ENCODE data around the gene POU4F3. TPM values are rescaled to one million over a fixed set of nuclear protein-coding genes. Genes with fewer than 3 reads are reported as not detected.

POU4F3 gene
- total RNA-seq, 4 donors from 2014 or later, result not detected

DNA sequence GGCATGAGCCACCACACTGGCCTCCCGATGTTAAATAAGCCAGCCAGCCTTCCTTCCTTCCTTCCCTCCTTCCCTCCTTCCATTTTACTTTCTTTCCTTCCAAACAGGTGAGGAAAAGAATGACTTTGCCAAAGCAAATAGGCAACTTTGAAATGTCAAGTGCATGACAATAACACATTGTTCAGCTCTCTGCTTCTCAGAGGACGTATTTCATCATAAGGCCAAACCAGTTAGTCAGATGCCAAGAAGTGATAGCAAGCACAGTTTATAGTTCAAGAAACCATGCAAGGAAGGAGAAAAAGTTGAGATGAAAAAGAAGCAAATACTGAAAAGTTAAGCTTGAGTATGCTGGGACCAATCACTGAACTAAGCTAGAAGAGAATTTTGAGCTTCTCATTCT is 29.5 kb downstream of the POU4F3 start:
- TF ChIP-seq, protein P1, sequence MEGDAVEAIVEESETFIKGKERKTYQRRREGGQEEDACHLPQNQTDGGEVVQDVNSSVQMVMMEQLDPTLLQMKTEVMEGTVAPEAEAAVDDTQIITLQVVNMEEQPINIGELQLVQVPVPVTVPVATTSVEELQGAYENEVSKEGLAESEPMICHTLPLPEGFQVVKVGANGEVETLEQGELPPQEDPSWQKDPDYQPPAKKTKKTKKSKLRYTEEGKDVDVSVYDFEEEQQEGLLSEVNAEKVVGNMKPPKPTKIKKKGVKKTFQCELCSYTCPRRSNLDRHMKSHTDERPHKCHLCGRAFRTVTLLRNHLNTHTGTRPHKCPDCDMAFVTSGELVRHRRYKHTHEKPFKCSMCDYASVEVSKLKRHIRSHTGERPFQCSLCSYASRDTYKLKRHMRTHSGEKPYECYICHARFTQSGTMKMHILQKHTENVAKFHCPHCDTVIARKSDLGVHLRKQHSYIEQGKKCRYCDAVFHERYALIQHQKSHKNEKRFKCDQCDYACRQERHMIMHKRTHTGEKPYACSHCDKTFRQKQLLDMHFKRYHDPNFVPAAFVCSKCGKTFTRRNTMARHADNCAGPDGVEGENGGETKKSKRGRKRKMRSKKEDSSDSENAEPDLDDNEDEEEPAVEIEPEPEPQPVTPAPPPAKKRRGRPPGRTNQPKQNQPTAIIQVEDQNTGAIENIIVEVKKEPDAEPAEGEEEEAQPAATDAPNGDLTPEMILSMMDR (IDR thresholded peaks at IDR 0.05), result no peak
- TF ChIP-seq POLR2A (IDR thresholded peaks at IDR 0.05), result no peak
- H3K27me3 ChIP-seq, result peaks cover 0 to 22% (median 0%) of the 10 kb centered on the region in 4 donors
- H3K27ac ChIP-seq, result no peak overlapping the region
- H3K9me3 ChIP-seq, result no peaks in the 10 kb centered on the region
- no peaks in the 10 kb centered on the region for H3K36me3 ChIP-seq
- no peak overlapping the region for H3K4me3 ChIP-seq
- WGBS, 2 donors, result 50 to 52% methylated on average over 2 of the region's 2 CpGs
- DNase-seq, result no peak
- H3K4me1 ChIP-seq, result no peaks in the 10 kb centered on the region
- intact Hi-C loops (cut with DNase I), result no loop called here

DNA sequence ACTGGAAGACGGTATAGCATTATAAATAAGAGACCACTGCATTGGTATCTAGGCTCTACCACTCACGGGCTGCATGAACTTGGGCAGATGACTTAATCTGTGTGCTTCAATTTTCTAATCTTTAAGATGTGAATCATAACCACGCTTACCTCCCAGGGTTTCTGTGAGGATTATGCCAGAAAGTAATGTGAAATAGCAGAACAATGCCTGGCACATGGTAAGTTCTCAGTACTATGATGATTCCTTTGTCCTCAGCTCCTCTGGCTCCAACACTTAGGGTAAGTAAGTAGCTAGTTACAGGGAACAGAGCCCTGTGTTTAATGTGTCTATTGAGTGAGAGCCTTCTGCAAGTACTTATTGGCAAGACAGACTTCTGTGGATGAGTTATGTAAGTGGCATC is 31.1 kb downstream of the POU4F3 start:
- no peaks in the 10 kb centered on the region for H3K36me3 ChIP-seq
- WGBS, 2 donors, result 74 to 86% methylated on average over 3 of the region's 3 CpGs
- H3K4me3 ChIP-seq, result no peak overlapping the region
- no peak for DNase-seq
- intact Hi-C loops (cut with DNase I), result no loop called here
- no peak overlapping the region for H3K27ac ChIP-seq
- TF ChIP-seq, protein P1 (IDR thresholded peaks at IDR 0.05), result no peak
- TF ChIP-seq POLR2A (IDR thresholded peaks at IDR 0.05), result no peak
- no peaks in the 10 kb centered on the region for H3K9me3 ChIP-seq
- H3K27me3 ChIP-seq, result peaks cover 0 to 22% (median 0%) of the 10 kb centered on the region in 4 donors
- H3K4me1 ChIP-seq, result no peaks in the 10 kb centered on the region

DNA sequence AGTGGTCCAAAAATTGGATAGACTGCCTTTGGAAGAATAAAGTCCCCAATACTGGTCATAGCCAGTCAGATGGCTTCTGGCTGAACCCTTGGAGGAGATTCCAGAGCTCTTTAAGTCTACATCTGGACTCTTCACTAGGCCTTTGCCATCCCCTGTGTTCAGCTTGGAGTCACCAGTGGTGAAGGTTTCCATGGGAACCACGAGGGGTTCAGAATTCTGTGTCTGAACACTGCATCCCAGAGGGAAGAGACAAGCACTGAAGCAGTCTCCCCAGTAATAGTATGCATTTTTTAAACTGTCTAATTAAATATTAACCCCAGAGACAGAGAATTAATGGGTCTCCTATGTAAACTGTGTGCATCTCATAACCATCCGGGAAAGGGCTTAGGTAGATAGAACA is 38.2 kb downstream of the POU4F3 start:
- no peak overlapping the region for H3K4me3 ChIP-seq
- H3K27me3 ChIP-seq, result peaks cover 0 to 33% (median 0%) of the 10 kb centered on the region in 4 donors
- TF ChIP-seq, protein P1 (IDR thresholded peaks at IDR 0.05), result no peak
- no peak for TF ChIP-seq POLR2A (IDR thresholded peaks at IDR 0.05)
- no peaks in the 10 kb centered on the region for H3K4me1 ChIP-seq
- 50 to 60% methylated on average over 2 of the region's 2 CpGs for WGBS, 2 donors
- intact Hi-C loops (cut with DNase I), result no loop called here
- no peaks in the 10 kb centered on the region for H3K36me3 ChIP-seq
- no peak overlapping the region for H3K27ac ChIP-seq
- no peak for DNase-seq
- H3K9me3 ChIP-seq, result no peaks in the 10 kb centered on the region

DNA sequence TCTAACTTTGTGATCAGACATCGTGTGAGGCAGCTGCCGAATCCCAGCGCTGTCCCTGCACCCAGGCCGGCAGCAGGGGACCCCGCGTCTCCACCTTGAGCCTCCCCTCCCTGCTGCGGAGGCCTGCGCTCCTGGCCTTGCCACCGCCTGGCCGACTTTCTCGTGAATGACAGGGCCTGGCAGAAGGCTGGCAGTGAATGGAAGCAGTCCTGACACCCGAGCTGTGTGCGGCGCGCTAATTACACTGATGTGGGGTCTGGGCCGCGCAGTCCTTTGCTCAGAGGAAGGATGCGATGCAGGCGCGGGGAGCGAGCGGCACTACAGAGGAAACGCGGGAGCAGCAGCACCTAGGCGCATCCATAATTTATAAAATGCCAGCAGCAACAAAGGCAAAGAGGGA is 40.3 kb downstream of the POU4F3 start:
- Histone ChIP-seq H3K4me3 (no peak overlapping the region), H3K27me3 (peaks cover 0 to 33% (median 0%) of the 10 kb centered on the region in 4 donors), H3K9me3 (no peaks in the 10 kb centered on the region), H3K27ac (no peak overlapping the region), H3K36me3 (no peaks in the 10 kb centered on the region), H3K4me1 (no peaks in the 10 kb centered on the region)
- no peak for DNase-seq
- no peak for TF ChIP-seq POLR2A (IDR thresholded peaks at IDR 0.05)
- TF ChIP-seq, protein P1 (IDR thresholded peaks at IDR 0.05), result no peak
- 29 to 62% methylated on average over 6 of the region's 25 CpGs for WGBS, 2 donors
- intact Hi-C loops (cut with DNase I), result no loop called here

DNA sequence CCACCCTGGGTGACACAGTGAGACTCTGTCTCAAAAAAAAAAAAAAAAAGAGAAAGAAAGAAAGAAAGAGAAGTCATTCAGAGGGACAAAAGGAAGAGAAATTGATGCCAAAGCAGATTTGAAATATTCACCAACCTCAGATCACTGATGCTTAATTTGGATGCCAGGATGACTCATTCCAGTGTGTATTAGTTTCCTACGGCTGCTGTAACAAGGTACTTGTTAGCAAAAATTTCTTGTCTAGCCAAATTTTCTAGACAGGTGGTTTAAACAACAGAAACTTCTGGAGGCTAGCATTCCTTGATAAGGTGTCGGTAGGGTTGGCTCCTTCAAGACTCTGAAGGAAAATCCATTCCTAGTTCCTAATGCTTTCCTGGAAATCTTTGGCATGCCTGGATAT is 42.1 kb downstream of the POU4F3 start:
- no peak overlapping the region for H3K4me3 ChIP-seq
- 65 to 69% methylated on average over 2 of the region's 2 CpGs for WGBS, 2 donors
- H3K27me3 ChIP-seq, result peaks cover 0 to 33% (median 0%) of the 10 kb centered on the region in 4 donors
- DNase-seq, result no peak
- intact Hi-C loops (cut with DNase I), result no loop called here
- H3K36me3 ChIP-seq, result no peaks in the 10 kb centered on the region
- no peak for TF ChIP-seq POLR2A (IDR thresholded peaks at IDR 0.05)
- TF ChIP-seq, protein P1 (IDR thresholded peaks at IDR 0.05), result no peak
- no peaks in the 10 kb centered on the region for H3K9me3 ChIP-seq
- no peak overlapping the region for H3K27ac ChIP-seq
- H3K4me1 ChIP-seq, result no peaks in the 10 kb centered on the region
